Mesenchymal stem cell (in vitro differentiated cells and primary cell): ENCODE data around the gene COL6A1.

Experiments
- DNase-seq: peaks from one replicate; pipeline ENCODE4 v3.0.0-alpha.2; 2013
- H2AFZ ChIP-seq: one replicate; pipeline ENCODE4 v1.6.1; 2013; ENCODE audit warnings: low read depth, mild to moderate bottlenecking, control low read depth, inconsistent platforms, low read length, moderate library complexity
- H2AK5ac ChIP-seq: 2 replicates; pipeline ENCODE4 v1.6.1; 2013; ENCODE audit warnings: low read length, moderate library complexity, mild to moderate bottlenecking, inconsistent platforms; ENCODE audit not compliant: severe bottlenecking
- H2BK120ac ChIP-seq: one replicate; pipeline ENCODE4 v1.6.1; 2013; ENCODE audit warnings: low read depth, mild to moderate bottlenecking, inconsistent platforms, low read length, moderate library complexity
- H2BK12ac ChIP-seq, 2 experiments: one replicate each; pipeline ENCODE4 v1.6.1; 2013; ENCODE audit warnings: inconsistent platforms in 2 of 2, low read length in 2 of 2, mild to moderate bottlenecking in 2 of 2, moderate library complexity in 2 of 2, control low read depth in 1 of 2
- H2BK15ac ChIP-seq: one replicate; pipeline ENCODE4 v1.6.1; 2013; ENCODE audit warnings: mild to moderate bottlenecking, low read depth, inconsistent platforms; ENCODE audit not compliant: poor library complexity, severe bottlenecking
- H2BK5ac ChIP-seq: 2 replicates; pipeline ENCODE4 v1.6.1; 2013; ENCODE audit warnings: low read depth, mild to moderate bottlenecking, low read length, control low read depth, inconsistent platforms; ENCODE audit not compliant: poor library complexity, severe bottlenecking
- H3K14ac ChIP-seq, 2 experiments: one replicate each; pipeline ENCODE4 v1.6.1; 2013; ENCODE audit warnings: inconsistent platforms in 2 of 2, low read length in 2 of 2, control low read depth in 1 of 2, mild to moderate bottlenecking in 1 of 2, moderate library complexity in 1 of 2
- H3K18ac ChIP-seq, 2 experiments: one replicate each; pipeline ENCODE4 v1.6.1; 2013; ENCODE audit warnings: inconsistent platforms in 2 of 2, low read length in 2 of 2, control low read depth in 1 of 2, low read depth in 1 of 2, mild to moderate bottlenecking in 1 of 2
- H3K23ac ChIP-seq, 2 experiments: one replicate each; pipeline ENCODE4 v1.6.1; 2013; ENCODE audit warnings: inconsistent platforms in 2 of 2, low read length in 2 of 2, mild to moderate bottlenecking in 2 of 2, moderate library complexity in 2 of 2, control low read depth in 1 of 2
- H3K27ac ChIP-seq: 2 replicates; pipeline ENCODE4 v1.5.1; 2013; ENCODE audit warnings: mild to moderate bottlenecking, moderate library complexity, low read length, control low read depth, inconsistent platforms; ENCODE audit not compliant: poor library complexity, severe bottlenecking
- H3K27me3 ChIP-seq, 2 experiments: 2 replicates each; pipeline versions ENCODE4 v1.6.1 to v1.7.0; 2013; ENCODE audit warnings: low read length in 2 of 2, mild to moderate bottlenecking in 2 of 2, moderate library complexity in 2 of 2, control low read depth in 1 of 2, inconsistent platforms in 1 of 2; ENCODE audit not compliant: control insufficient read depth in 1 of 2, insufficient read depth in 1 of 2
- H3K36me3 ChIP-seq, 2 experiments: 2 replicates each; pipeline versions ENCODE4 v1.6.1 to v1.7.0; 2013; ENCODE audit warnings: low read length in 2 of 2, control low read depth in 1 of 2, inconsistent platforms in 1 of 2, low read depth in 1 of 2, mild to moderate bottlenecking in 1 of 2; ENCODE audit not compliant: insufficient read depth in 2 of 2, control insufficient read depth in 1 of 2
- H3K4ac ChIP-seq, 2 experiments: one replicate each; pipeline ENCODE4 v1.6.1; 2013; ENCODE audit warnings: inconsistent platforms in 2 of 2, low read length in 2 of 2, mild to moderate bottlenecking in 2 of 2, moderate library complexity in 2 of 2, control low read depth in 1 of 2, low read depth in 1 of 2
- H3K4me1 ChIP-seq: 2 replicates; pipeline ENCODE4 v1.6.1; 2013; ENCODE audit warnings: low read depth, low read length, control low read depth; ENCODE audit not compliant: control insufficient read depth, insufficient read depth
- H3K4me2 ChIP-seq: 2 replicates; pipeline ENCODE4 v1.6.1; 2013; ENCODE audit warnings: low read length, mild to moderate bottlenecking, inconsistent platforms; ENCODE audit not compliant: poor library complexity, severe bottlenecking
- H3K4me3 ChIP-seq, 2 experiments: 2 replicates each; pipeline versions ENCODE4 v1.5.1 to v1.7.0; 2013; ENCODE audit warnings: low read length in 2 of 2, mild to moderate bottlenecking in 2 of 2, control low read depth in 1 of 2, low read depth in 1 of 2; ENCODE audit not compliant: insufficient read depth in 1 of 2
- H3K79me1 ChIP-seq: replicated peaks from 2 replicates; pipeline ENCODE4 v1.6.1; 2013; ENCODE audit warnings: mild to moderate bottlenecking, control low read depth, low read length, inconsistent platforms; ENCODE audit not compliant: poor library complexity, severe bottlenecking
- H3K9ac ChIP-seq: 2 replicates; pipeline ENCODE4 v1.7.0; 2013; ENCODE audit warnings: mild to moderate bottlenecking, low read length, moderate library complexity
- H3K9me3 ChIP-seq: 2 replicates; pipeline ENCODE4 v1.7.0; 2013; ENCODE audit warnings: mild to moderate bottlenecking, low read length; ENCODE audit not compliant: control insufficient read depth
- H4K8ac ChIP-seq: one replicate; pipeline ENCODE4 v1.6.1; 2013; ENCODE audit warnings: inconsistent platforms, mild to moderate bottlenecking, low read length, moderate library complexity
- H4K91ac ChIP-seq: one replicate; pipeline ENCODE4 v1.6.1; 2013; ENCODE audit warnings: mild to moderate bottlenecking, low read length, inconsistent platforms
- WGBS: methylation state at CpG from one replicate; pipeline ENCODE4 v1.1.7; 2013; ENCODE audit warnings: mixed read lengths; 5-methylcytosine and 5-hydroxymethylcytosine counted together

COL6A1 gene

GRCh38 chr21:46020581-46020980 is 39.0 kb downstream of the COL6A1 start:
- Histone ChIP-seq H3K23ac (no peak overlapping the region), H3K18ac (peak overlapping the region in 1 of 2 experiments; percentile 68), H3K4me1 (peaks cover 7% of the 10 kb centered on the region), H2AK5ac (no peak overlapping the region), H2BK15ac (no peak overlapping the region), H4K8ac (no peak overlapping the region), H3K9ac (no peak overlapping the region), H3K9me3 (no peaks in the 10 kb centered on the region), H3K4me2 (no peak overlapping the region), H3K4me3 (no peak overlapping the region), H4K91ac (no peak overlapping the region), H2BK120ac (no peak overlapping the region), H3K27me3 (no peaks in the 10 kb centered on the region), H3K14ac (no peak overlapping the region), H3K4ac (no peak overlapping the region), H2BK5ac (no peak overlapping the region), H3K79me1 (no peaks in the 10 kb centered on the region), H2AFZ (no peak overlapping the region), H3K36me3 (no peaks in the 10 kb centered on the region), H3K27ac (no peak overlapping the region), H2BK12ac (peak overlapping the region in 1 of 2 experiments; percentile 45)
- DNase-seq, result no peak
- 88% methylated on average over 6 of the region's 6 CpGs for WGBS

GRCh38 chr21:46021398-46021797 is 39.8 kb downstream of the COL6A1 start:
- H2BK120ac ChIP-seq, result peak overlapping the region; percentile 59
- no peaks in the 10 kb centered on the region for H3K36me3 ChIP-seq
- WGBS, result 91% methylated on average over 5 of the region's 7 CpGs
- peak overlapping the region; percentile 65 for H3K9ac ChIP-seq
- H3K4me3 ChIP-seq, result peak overlapping the region in 1 of 2 experiments; percentile 55
- H2BK12ac ChIP-seq, result peak overlapping the region; percentile 59 to 97
- H3K79me1 ChIP-seq, result no peaks in the 10 kb centered on the region
- no peak overlapping the region for H2BK5ac ChIP-seq
- DNase-seq, result no peak
- H3K4me1 ChIP-seq, result peaks cover 7% of the 10 kb centered on the region
- H3K9me3 ChIP-seq, result no peaks in the 10 kb centered on the region
- H3K27ac ChIP-seq, result no peak overlapping the region
- H4K8ac ChIP-seq, result peak overlapping the region; percentile 86
- no peak overlapping the region for H2AK5ac ChIP-seq
- H3K18ac ChIP-seq, result peak overlapping the region; percentile 69 to 72
- H3K14ac ChIP-seq, result no peak overlapping the region
- H4K91ac ChIP-seq, result peak overlapping the region; percentile 89
- H3K4me2 ChIP-seq, result no peak overlapping the region
- peak overlapping the region; percentile 42 to 52 for H3K4ac ChIP-seq
- no peak overlapping the region for H3K23ac ChIP-seq
- H3K27me3 ChIP-seq, result no peaks in the 10 kb centered on the region
- H2BK15ac ChIP-seq, result peak overlapping the region; percentile 17
- no peak overlapping the region for H2AFZ ChIP-seq

- peak overlapping the region; percentile 86 for H4K8ac ChIP-seq
- H2BK120ac ChIP-seq, result peak overlapping the region; percentile 56
- peaks cover 6% of the 10 kb centered on the region for H3K4me1 ChIP-seq
- DNase-seq, result peak; percentile 85
- no peak overlapping the region for H2BK15ac ChIP-seq
- H3K9me3 ChIP-seq, result no peaks in the 10 kb centered on the region
- H3K23ac ChIP-seq, result no peak overlapping the region
- peak overlapping the region; percentile 52 to 78 for H3K4ac ChIP-seq
- H3K36me3 ChIP-seq, result no peaks in the 10 kb centered on the region
- no peaks in the 10 kb centered on the region for H3K79me1 ChIP-seq
- peak overlapping the region; percentile 96 to 97 for H2BK12ac ChIP-seq
- peak overlapping the region; percentile 98 for H4K91ac ChIP-seq
- peak overlapping the region; percentile 84 to 95 for H3K18ac ChIP-seq
- peak overlapping the region in 1 of 2 experiments; percentile 55 for H3K4me3 ChIP-seq
- no peak overlapping the region for H3K27ac ChIP-seq
- peak overlapping the region; percentile 65 for H3K9ac ChIP-seq
- H3K4me2 ChIP-seq, result no peak overlapping the region
- H3K14ac ChIP-seq, result peak overlapping the region in 1 of 2 experiments; percentile 2
- no peaks in the 10 kb centered on the region for H3K27me3 ChIP-seq
- peak overlapping the region; percentile 19 for H2AFZ ChIP-seq
- no peak overlapping the region for H2AK5ac ChIP-seq
- no peak overlapping the region for H2BK5ac ChIP-seq
- WGBS, result 79% methylated on average over 23 of the region's 23 CpGs
Observed at GRCh38 chr21:46021978-46022544, 40.5 kb downstream of the COL6A1 start.

GRCh38 chr21:46022551-46023525 is 41.3 kb downstream of the COL6A1 start:
- Histone ChIP-seq H3K27me3 (no peaks in the 10 kb centered on the region), H3K9ac (peak overlapping the region; percentile 65), H3K79me1 (no peaks in the 10 kb centered on the region), H3K36me3 (no peaks in the 10 kb centered on the region), H3K4me1 (peaks cover 4% of the 10 kb centered on the region), H3K27ac (no peak overlapping the region), H2BK15ac (peak overlapping the region; percentile 92), H3K14ac (peak overlapping the region in 1 of 2 experiments; percentile 50), H2BK5ac (no peak overlapping the region), H2AK5ac (no peak overlapping the region), H3K4me2 (no peak overlapping the region), H4K91ac (peak overlapping the region; percentile 98), H2BK12ac (peak overlapping the region; percentile 96 to 97), H2AFZ (no peak overlapping the region), H4K8ac (peak overlapping the region; percentile 83), H2BK120ac (peak overlapping the region; percentile 56), H3K4ac (peak overlapping the region; percentile 70 to 85), H3K9me3 (no peaks in the 10 kb centered on the region), H3K23ac (peak overlapping the region in 1 of 2 experiments; percentile 83), H3K18ac (peak overlapping the region; percentile 84 to 95), H3K4me3 (peak overlapping the region in 1 of 2 experiments; percentile 55)
- 93% methylated on average over 36 of the region's 36 CpGs for WGBS
- no peak for DNase-seq
